ENCODE results near the gene NTSR1. TPM values are rescaled to one million over a fixed set of nuclear protein-coding genes. Genes with fewer than 3 reads are reported as not detected.

NTSR1 gene
- total RNA-seq, 4 donors from 2014 or later, result 0.76 TPM; not detected in 3

DNA sequence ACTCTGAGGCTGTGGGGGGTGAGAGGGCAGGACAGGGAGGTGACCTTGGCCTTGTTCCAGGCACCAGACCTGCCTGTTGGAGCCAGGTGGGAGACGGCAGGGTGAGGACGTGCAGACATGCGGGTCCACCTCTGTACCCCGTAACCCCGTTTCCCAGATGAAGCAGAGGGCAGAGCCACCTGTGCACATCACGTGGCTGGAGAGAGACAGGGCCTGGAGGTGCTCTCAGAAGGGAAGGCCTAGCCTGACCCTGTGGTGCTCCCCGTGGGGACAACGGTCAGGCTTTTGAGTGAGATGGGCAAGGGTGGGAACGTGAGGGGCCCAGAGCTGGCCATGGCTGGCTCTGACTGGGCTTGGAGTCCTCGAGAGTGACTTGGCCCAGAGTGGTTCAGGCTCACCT is 6.6 kb downstream of the NTSR1 start:
- H3K4me3 ChIP-seq, result no peak overlapping the region
- peaks cover 0 to 7% of the 10 kb centered on the region in 2 donors for H3K27me3 ChIP-seq
- H3K27ac ChIP-seq, result peak overlapping the region in 1 of 4 donors; percentile 27
- no peaks in the 10 kb centered on the region for H3K36me3 ChIP-seq
- no peak for DNase-seq
- TF ChIP-seq CTCF (IDR thresholded peaks at IDR 0.05) (no peak), POLR2A (IDR thresholded peaks at IDR 0.05) (no peak)
- no peaks in the 10 kb centered on the region for H3K4me1 ChIP-seq
- H3K9me3 ChIP-seq, result peaks cover 0 to 4% (median 0%) of the 10 kb centered on the region in 4 donors

GRCh38 chr20:62716198-62716940 is 7.7 kb downstream of the NTSR1 start:
- TF ChIP-seq POLR2A (IDR thresholded peaks at IDR 0.05) (no peak), CTCF (IDR thresholded peaks at IDR 0.05) (no peak)
- Histone ChIP-seq H3K36me3 (no peaks in the 10 kb centered on the region), H3K9me3 (peaks cover 0 to 5% (median under 1%) of the 10 kb centered on the region in 4 donors), H3K27ac (peak overlapping the region in 2 of 4 donors; percentile 48), H3K4me3 (no peak overlapping the region), H3K27me3 (no peaks in the 10 kb centered on the region), H3K4me1 (no peaks in the 10 kb centered on the region)
- peak in 1 of 3 donors; percentile 64 for DNase-seq

DNA sequence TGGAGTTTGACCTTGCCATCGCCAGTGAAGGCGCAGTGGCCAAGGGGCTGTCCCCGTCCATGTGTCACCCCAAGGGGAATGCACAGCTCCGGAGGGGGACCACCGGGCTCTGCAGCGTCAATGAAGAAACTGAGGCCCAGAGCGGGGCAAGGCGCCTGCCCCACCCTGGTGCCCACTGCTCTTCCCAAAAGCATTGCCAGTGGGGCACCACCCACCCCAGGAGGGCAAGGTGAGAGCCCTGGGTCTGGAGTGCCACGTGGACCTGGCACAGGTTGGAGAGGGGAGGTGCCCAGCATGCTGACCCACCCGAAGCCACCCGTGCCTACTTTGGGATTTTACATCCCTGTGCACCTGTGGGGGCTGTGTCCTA is 8.3 kb downstream of the NTSR1 start:
- DNase-seq, result no peak
- H3K4me3 ChIP-seq, result no peak overlapping the region
- H3K27me3 ChIP-seq, result no peaks in the 10 kb centered on the region
- H3K4me1 ChIP-seq, result no peaks in the 10 kb centered on the region
- no peaks in the 10 kb centered on the region for H3K36me3 ChIP-seq
- peak overlapping the region in 1 of 4 donors; percentile 48 for H3K27ac ChIP-seq
- H3K9me3 ChIP-seq, result peaks cover 0 to 5% (median 2%) of the 10 kb centered on the region in 4 donors
- TF ChIP-seq CTCF (IDR thresholded peaks at IDR 0.05), result no peak
- TF ChIP-seq POLR2A (IDR thresholded peaks at IDR 0.05), result no peak

GRCh38 chr20:62717933-62718332 is 9.3 kb downstream of the NTSR1 start:
- Histone ChIP-seq H3K36me3 (no peaks in the 10 kb centered on the region), H3K4me3 (no peak overlapping the region), H3K27ac (no peak overlapping the region), H3K9me3 (peaks cover 0 to 5% (median 2%) of the 10 kb centered on the region in 4 donors), H3K4me1 (no peaks in the 10 kb centered on the region), H3K27me3 (no peaks in the 10 kb centered on the region)
- TF ChIP-seq CTCF (IDR thresholded peaks at IDR 0.05), result no peak
- TF ChIP-seq POLR2A (IDR thresholded peaks at IDR 0.05), result no peak
- DNase-seq, result no peak

- DNase-seq, result no peak
- TF ChIP-seq CTCF (IDR thresholded peaks at IDR 0.05) (no peak), POLR2A (IDR thresholded peaks at IDR 0.05) (no peak)
- H3K27ac ChIP-seq, result no peak overlapping the region
- no peaks in the 10 kb centered on the region for H3K36me3 ChIP-seq
- H3K4me3 ChIP-seq, result no peak overlapping the region
- H3K27me3 ChIP-seq, result no peaks in the 10 kb centered on the region
- H3K9me3 ChIP-seq, result peaks cover 0 to 5% (median 2%) of the 10 kb centered on the region in 4 donors
- H3K4me1 ChIP-seq, result no peaks in the 10 kb centered on the region
Observed at GRCh38 chr20:62718546-62718945, 9.9 kb downstream of the NTSR1 start.

All from Peyer's patch (tissue), 4 donors.